GM19438 (cell line): Measurements from ENCODE around the gene CNIH2.
"Not testable (repeated sequence)": the region's sequence is repeated elsewhere in the genome, so short reads cannot be mapped to it uniquely, and the experiment has no call there.

ENCODE experiments used
- ATAC-seq: cut with Tn5 transposase; IDR thresholded peaks from one replicate; pipeline ENCODE4 v1.9.1; 2021; ENCODE audit warnings: low read depth; ENCODE audit not compliant: unreplicated experiment

The CNIH2 gene

GRCh38 chr11:66275396-66275795, 2.6 kb upstream of the CNIH2 start:
- no peak for ATAC-seq

GRCh38 chr11:66275984-66276612, 1.9 kb upstream of the CNIH2 start:
- ATAC-seq = no peak

GRCh38 chr11:66276619-66277018, 1.4 kb upstream of the CNIH2 start:
- not testable (repeated sequence) for ATAC-seq

- not testable (repeated sequence) for ATAC-seq
Observed at GRCh38 chr11:66277064-66277463, 911 bp upstream of the CNIH2 start.

- ATAC-seq = no peak
Observed at GRCh38 chr11:66278363-66279091, 552 bp downstream of the CNIH2 start.

- ATAC-seq = no peak
Observed at GRCh38 chr11:66279092-66279734, 1.2 kb downstream of the CNIH2 start.

- ATAC-seq = no peak
Observed at GRCh38 chr11:66280428-66280827, 2.5 kb downstream of the CNIH2 start.

- ATAC-seq = no peak
Observed at GRCh38 chr11:66281001-66281400, 3.0 kb downstream of the CNIH2 start.

- no peak for ATAC-seq
Observed at GRCh38 chr11:66281776-66282467, 3.9 kb downstream of the CNIH2 start.

GRCh38 chr11:66282468-66283455, 4.8 kb downstream of the CNIH2 start:
- ATAC-seq = peak; percentile 65

- ATAC-seq = no peak
Observed at GRCh38 chr11:66283461-66284105, 5.6 kb downstream of the CNIH2 start.

GRCh38 chr11:66284526-66285078, 6.6 kb downstream of the CNIH2 start:
- no peak for ATAC-seq

GRCh38 chr11:66285250-66285947, 7.4 kb downstream of the CNIH2 start:
- no peak for ATAC-seq

GRCh38 chr11:66286699-66287098, 8.7 kb downstream of the CNIH2 start:
- no peak for ATAC-seq

- ATAC-seq = no peak
Observed at GRCh38 chr11:66287211-66287888, 9.4 kb downstream of the CNIH2 start.

- no peak for ATAC-seq
Observed at GRCh38 chr11:66287889-66288670, 10.1 kb downstream of the CNIH2 start.
